ENCODE measurements around the gene SYCE3. TPM values are rescaled to one million over a fixed set of nuclear protein-coding genes. Genes with fewer than 3 reads are reported as not detected.
"Not testable (repeated sequence)": the region's sequence is repeated elsewhere in the genome, so short reads cannot be mapped to it uniquely, and the experiment has no call there.

SYCE3 gene
- total RNA-seq, 2 experiments from 2014 or later = not detected

- no TSS peak for BruUV-seq (replicated peaks)
- H3K36me3 ChIP-seq (ENCODE audit: insufficient read depth, low read length) = peaks cover 78% of the 10 kb centered on the region
- H3K27ac ChIP-seq (ENCODE audit: low read depth, low read length, poor library complexity, severe bottlenecking) = no peak overlapping the region
- DNase-seq (ENCODE audit: low spot score) = no peak
- H3K9me2 ChIP-seq (ENCODE audit: insufficient read depth, low read length) = no peaks in the 10 kb centered on the region
- H3K79me2 ChIP-seq (ENCODE audit: insufficient read depth, low read depth, low read length) = peaks cover 4% of the 10 kb centered on the region; the same call in 1 of the 2 replicates
- CTCF ChIA-PET (ENCODE audit: unreplicated experiment) = interaction anchor here (0.5 to 0.6 kb wide), 3 partner anchors 11 to 49 kb away, joined by 3 to 9 read pairs (median 5); no protein-coding TSS in a partner anchor
- no peaks in the 10 kb centered on the region for H3K9me3 ChIP-seq (ENCODE audit: low read length)
- H4K20me1 ChIP-seq (ENCODE audit: insufficient read depth, low read length) = no peaks in the 10 kb centered on the region
- TF ChIP-seq, protein P1, sequence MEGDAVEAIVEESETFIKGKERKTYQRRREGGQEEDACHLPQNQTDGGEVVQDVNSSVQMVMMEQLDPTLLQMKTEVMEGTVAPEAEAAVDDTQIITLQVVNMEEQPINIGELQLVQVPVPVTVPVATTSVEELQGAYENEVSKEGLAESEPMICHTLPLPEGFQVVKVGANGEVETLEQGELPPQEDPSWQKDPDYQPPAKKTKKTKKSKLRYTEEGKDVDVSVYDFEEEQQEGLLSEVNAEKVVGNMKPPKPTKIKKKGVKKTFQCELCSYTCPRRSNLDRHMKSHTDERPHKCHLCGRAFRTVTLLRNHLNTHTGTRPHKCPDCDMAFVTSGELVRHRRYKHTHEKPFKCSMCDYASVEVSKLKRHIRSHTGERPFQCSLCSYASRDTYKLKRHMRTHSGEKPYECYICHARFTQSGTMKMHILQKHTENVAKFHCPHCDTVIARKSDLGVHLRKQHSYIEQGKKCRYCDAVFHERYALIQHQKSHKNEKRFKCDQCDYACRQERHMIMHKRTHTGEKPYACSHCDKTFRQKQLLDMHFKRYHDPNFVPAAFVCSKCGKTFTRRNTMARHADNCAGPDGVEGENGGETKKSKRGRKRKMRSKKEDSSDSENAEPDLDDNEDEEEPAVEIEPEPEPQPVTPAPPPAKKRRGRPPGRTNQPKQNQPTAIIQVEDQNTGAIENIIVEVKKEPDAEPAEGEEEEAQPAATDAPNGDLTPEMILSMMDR (conservative IDR thresholded peaks at IDR 0.05; ENCODE audit: low read length) = no peak
- no peak for TF ChIP-seq EZH2phosphoT487 (IDR thresholded peaks at IDR 0.05; ENCODE audit: borderline replicate concordance, low read depth, low read length)
- peaks cover 13% of the 10 kb centered on the region for H3K4me1 ChIP-seq (ENCODE audit: insufficient read depth, low read length, poor library complexity, severe bottlenecking)
- POLR2A ChIA-PET = interaction anchor here (0.6 to 1.3 kb wide), 3 partner anchors 14 to 597 kb away, joined by 3 to 4 read pairs (median 4); partner anchors contain the start of genes LMF2 and NCAPH2
- no peak overlapping the region for H3K4me3 ChIP-seq (ENCODE audit: low read depth, low read length, poor library complexity, severe bottlenecking)
- H2AFZ ChIP-seq (ENCODE audit: low read length) = no peak overlapping the region
- intact Hi-C loops (cut with micrococcal nuclease; ENCODE audit: unreplicated experiment) = no loop called here
- H3K4me2 ChIP-seq (ENCODE audit: low read length) = no peak overlapping the region
Observed at GRCh38 chr22:50522208-50522805, 40.4 kb downstream of the SYCE3 start.

DNA sequence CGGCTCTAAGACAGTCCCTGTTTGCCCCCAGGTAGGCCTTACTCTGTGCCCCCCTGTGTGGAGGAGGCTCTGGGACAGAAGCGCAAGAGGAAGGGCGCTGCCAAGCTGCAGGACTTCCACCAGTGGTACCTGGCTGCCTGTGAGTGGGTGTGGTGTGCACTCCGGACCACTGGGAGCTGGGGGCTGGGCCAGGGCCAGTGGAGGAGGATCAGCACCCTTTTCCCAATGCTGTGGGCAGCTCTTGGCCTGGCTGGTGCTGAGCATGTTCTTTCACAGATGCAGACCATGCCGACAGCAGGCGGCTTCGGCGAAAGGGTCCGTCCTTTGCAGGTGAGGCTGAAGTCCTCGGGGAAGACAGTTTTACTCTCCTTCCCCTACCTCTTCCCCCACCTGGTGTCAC, 41.0 kb downstream of the SYCE3 start:
- BruUV-seq (replicated peaks) = no TSS peak
- TF ChIP-seq, protein P1 (conservative IDR thresholded peaks at IDR 0.05; ENCODE audit: low read length) = no peak
- TF ChIP-seq EZH2phosphoT487 (IDR thresholded peaks at IDR 0.05; ENCODE audit: borderline replicate concordance, low read depth, low read length) = no peak
- H4K20me1 ChIP-seq (ENCODE audit: insufficient read depth, low read length) = no peaks in the 10 kb centered on the region
- intact Hi-C loops (cut with micrococcal nuclease; ENCODE audit: unreplicated experiment) = no loop called here
- peaks cover 4% of the 10 kb centered on the region; the same call in 1 of the 2 replicates for H3K79me2 ChIP-seq (ENCODE audit: insufficient read depth, low read depth, low read length)
- H3K9me2 ChIP-seq (ENCODE audit: insufficient read depth, low read length) = no peaks in the 10 kb centered on the region
- no peak overlapping the region for H3K4me3 ChIP-seq (ENCODE audit: low read depth, low read length, poor library complexity, severe bottlenecking)
- no peaks in the 10 kb centered on the region for H3K9me3 ChIP-seq (ENCODE audit: low read length)
- no peak overlapping the region for H2AFZ ChIP-seq (ENCODE audit: low read length)
- H3K4me1 ChIP-seq (ENCODE audit: insufficient read depth, low read length, poor library complexity, severe bottlenecking) = peaks cover 10% of the 10 kb centered on the region
- DNase-seq (ENCODE audit: low spot score) = no peak
- peaks cover 84% of the 10 kb centered on the region for H3K36me3 ChIP-seq (ENCODE audit: insufficient read depth, low read length)
- ChIA-PET POLR2A (interaction anchor here (0.5 kb wide), 1 partner anchor 39 kb away, joined by 4 read pairs; no protein-coding TSS in a partner anchor), CTCF (ENCODE audit: unreplicated experiment) (no interaction called here)
- H3K4me2 ChIP-seq (ENCODE audit: low read length) = no peak overlapping the region
- no peak overlapping the region for H3K27ac ChIP-seq (ENCODE audit: low read depth, low read length, poor library complexity, severe bottlenecking)

DNA sequence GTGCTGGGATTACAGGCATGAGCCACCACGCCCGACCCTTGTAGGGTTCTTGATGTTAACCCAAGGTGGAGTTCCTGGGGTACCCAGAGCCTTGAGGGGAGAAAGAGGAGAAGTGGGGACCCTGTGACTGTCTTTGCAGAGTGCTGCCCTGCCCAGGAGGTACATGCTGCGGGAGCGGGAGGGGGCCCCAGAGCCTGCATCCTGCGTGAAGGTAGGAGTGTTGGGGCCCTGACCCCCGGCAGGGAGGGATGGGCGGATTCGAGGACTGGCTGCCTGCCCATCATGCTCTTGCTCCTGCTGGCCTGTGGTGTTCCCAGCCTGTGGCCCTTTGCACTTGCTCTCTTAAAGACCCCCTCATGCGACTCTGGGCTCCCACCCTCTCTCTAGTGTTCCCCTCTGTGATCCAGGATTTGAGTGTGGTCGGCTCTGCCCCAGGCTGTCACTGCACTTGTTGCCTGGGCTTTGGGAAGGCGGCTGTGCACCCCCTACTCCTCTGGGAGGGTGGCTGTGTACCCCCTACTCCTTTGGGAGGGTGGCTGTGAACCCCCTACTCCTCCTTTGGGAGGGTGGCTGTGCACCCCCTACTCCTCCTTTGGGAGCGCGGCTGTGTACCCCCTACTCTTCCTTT, 41.8 kb downstream of the SYCE3 start:
- Histone ChIP-seq H3K4me3 (ENCODE audit: low read depth, low read length, poor library complexity, severe bottlenecking) (no peak overlapping the region), H3K4me1 (ENCODE audit: insufficient read depth, low read length, poor library complexity, severe bottlenecking) (peaks cover 10% of the 10 kb centered on the region), H3K9me2 (ENCODE audit: insufficient read depth, low read length) (no peaks in the 10 kb centered on the region), H3K4me2 (ENCODE audit: low read length) (no peak overlapping the region), H3K79me2 (ENCODE audit: insufficient read depth, low read depth, low read length) (peaks cover 4% of the 10 kb centered on the region; the same call in 1 of the 2 replicates), H3K36me3 (ENCODE audit: insufficient read depth, low read length) (peaks cover 91% of the 10 kb centered on the region), H2AFZ (ENCODE audit: low read length) (no peak overlapping the region), H4K20me1 (ENCODE audit: insufficient read depth, low read length) (no peaks in the 10 kb centered on the region), H3K27ac (ENCODE audit: low read depth, low read length, poor library complexity, severe bottlenecking) (no peak overlapping the region), H3K9me3 (ENCODE audit: low read length) (no peaks in the 10 kb centered on the region)
- no peak for DNase-seq (ENCODE audit: low spot score)
- intact Hi-C loops (cut with micrococcal nuclease; ENCODE audit: unreplicated experiment) = no loop called here
- ChIA-PET POLR2A (interaction anchor here (0.5 kb wide), 1 partner anchor 40 kb away, joined by 4 read pairs; no protein-coding TSS in a partner anchor), CTCF (ENCODE audit: unreplicated experiment) (no interaction called here)
- no peak for TF ChIP-seq EZH2phosphoT487 (IDR thresholded peaks at IDR 0.05; ENCODE audit: borderline replicate concordance, low read depth, low read length)
- TF ChIP-seq, protein P1 (conservative IDR thresholded peaks at IDR 0.05; ENCODE audit: low read length) = no peak
- BruUV-seq (replicated peaks) = no TSS peak

DNA sequence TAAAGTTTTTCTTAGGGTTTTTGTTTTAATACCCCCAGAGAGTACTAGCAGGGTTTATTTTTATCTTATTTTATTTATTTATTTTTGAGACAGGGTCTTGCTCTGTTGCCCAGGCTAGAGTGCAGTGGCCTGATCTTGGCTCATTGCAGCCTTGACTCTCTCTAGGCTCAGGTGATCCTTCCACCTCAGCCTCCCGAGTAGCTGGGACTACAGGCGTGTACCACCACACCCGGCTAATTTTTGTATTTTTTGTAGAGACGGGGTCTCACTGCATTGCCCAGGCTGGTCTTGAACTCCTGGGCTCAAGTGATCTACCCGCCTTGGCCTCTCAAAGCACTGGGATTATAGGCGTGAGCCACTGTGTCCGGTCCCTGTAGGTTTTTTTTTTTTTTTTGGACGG, 42.5 kb downstream of the SYCE3 start:
- intact Hi-C loops (cut with micrococcal nuclease; ENCODE audit: unreplicated experiment); DNase-seq (ENCODE audit: low spot score); H3K9me2 ChIP-seq (ENCODE audit: insufficient read depth, low read length); H3K4me1 ChIP-seq (ENCODE audit: insufficient read depth, low read length, poor library complexity, severe bottlenecking); H4K20me1 ChIP-seq (ENCODE audit: insufficient read depth, low read length); H2AFZ ChIP-seq (ENCODE audit: low read length); POLR2A ChIA-PET; BruUV-seq (replicated peaks); H3K27ac ChIP-seq (ENCODE audit: low read depth, low read length, poor library complexity, severe bottlenecking); H3K9me3 ChIP-seq (ENCODE audit: low read length); CTCF ChIA-PET (ENCODE audit: unreplicated experiment); H3K4me3 ChIP-seq (ENCODE audit: low read depth, low read length, poor library complexity, severe bottlenecking); H3K79me2 ChIP-seq (ENCODE audit: insufficient read depth, low read depth, low read length); H3K4me2 ChIP-seq (ENCODE audit: low read length): not testable (repeated sequence)
- peaks cover 96% of the 10 kb centered on the region for H3K36me3 ChIP-seq (ENCODE audit: insufficient read depth, low read length)

All from OCI-LY7 (cell line).